Activated naive CD4-positive, alpha-beta T cell treated with Interleukin-2 at 50 U/mL for 16 hours (primary cell): ENCODE results near the gene PLOD2.

Experiments
- DNase-seq: peaks from one replicate; pipeline ENCODE4 v3.0.0-alpha.2; 2020

PLOD2 gene

GRCh38 chr3:146165877-146166276 is 4.9 kb upstream of the PLOD2 start:
- no peak for DNase-seq

GRCh38 chr3:146164971-146165769 is 4.2 kb upstream of the PLOD2 start:
- no peak for DNase-seq

- DNase-seq = no peak
Measured at GRCh38 chr3:146164506-146164905, 3.5 kb upstream of the PLOD2 start.

GRCh38 chr3:146164071-146164470 is 3.1 kb upstream of the PLOD2 start:
- no peak for DNase-seq

- DNase-seq = no peak
Measured at GRCh38 chr3:146163584-146163983, 2.6 kb upstream of the PLOD2 start.

GRCh38 chr3:146162561-146162960 is 1.6 kb upstream of the PLOD2 start:
- DNase-seq = no peak

GRCh38 chr3:146161663-146162002 is 649 bp upstream of the PLOD2 start:
- DNase-seq = no peak

GRCh38 chr3:146160321-146160963 is 542 bp downstream of the PLOD2 start:
- DNase-seq = no peak

GRCh38 chr3:146159616-146160320 is 1.2 kb downstream of the PLOD2 start:
- DNase-seq = no peak

GRCh38 chr3:146159037-146159436 is 1.9 kb downstream of the PLOD2 start:
- no peak for DNase-seq

- no peak for DNase-seq
Measured at GRCh38 chr3:146157325-146158060, 3.5 kb downstream of the PLOD2 start.

- DNase-seq = no peak
Measured at GRCh38 chr3:146156666-146157314, 4.2 kb downstream of the PLOD2 start.

- no peak for DNase-seq
Measured at GRCh38 chr3:146156095-146156494, 4.9 kb downstream of the PLOD2 start.

GRCh38 chr3:146154995-146155394 is 6.0 kb downstream of the PLOD2 start:
- DNase-seq = no peak

- DNase-seq = no peak
Measured at GRCh38 chr3:146154316-146154715, 6.7 kb downstream of the PLOD2 start.

- no peak for DNase-seq
Measured at GRCh38 chr3:146153429-146153828, 7.6 kb downstream of the PLOD2 start.

- DNase-seq = no peak
Measured at GRCh38 chr3:146152834-146153233, 8.2 kb downstream of the PLOD2 start.

GRCh38 chr3:146148468-146148931 is 12.5 kb downstream of the PLOD2 start:
- DNase-seq = no peak

GRCh38 chr3:146145642-146146041 is 15.3 kb downstream of the PLOD2 start:
- no peak for DNase-seq

- no peak for DNase-seq
Measured at GRCh38 chr3:146142757-146143156, 18.2 kb downstream of the PLOD2 start.

- DNase-seq = no peak
Measured at GRCh38 chr3:146139586-146140110, 21.3 kb downstream of the PLOD2 start.

- no peak for DNase-seq
Measured at GRCh38 chr3:146138902-146139301, 22.1 kb downstream of the PLOD2 start.
